Stimulated activated CD4-positive, alpha-beta T cell treated with anti-CD3 and anti-CD28 coated beads, Interleukin-1b, Interleukin-23, amount 100 ng/mL, for 4 hours (primary cell): ENCODE measurements around the gene GRID1.
"Not testable (repeated sequence)": the region's sequence is repeated elsewhere in the genome, so short reads cannot be mapped to it uniquely, and the experiment has no call there.

Experiments used
- DNase-seq, 2 donors: peaks; one replicate each; pipeline ENCODE4 v3.0.0-alpha.2; 2020; ENCODE audit warnings: low read depth in 2 of 2

GRID1 gene

DNA sequence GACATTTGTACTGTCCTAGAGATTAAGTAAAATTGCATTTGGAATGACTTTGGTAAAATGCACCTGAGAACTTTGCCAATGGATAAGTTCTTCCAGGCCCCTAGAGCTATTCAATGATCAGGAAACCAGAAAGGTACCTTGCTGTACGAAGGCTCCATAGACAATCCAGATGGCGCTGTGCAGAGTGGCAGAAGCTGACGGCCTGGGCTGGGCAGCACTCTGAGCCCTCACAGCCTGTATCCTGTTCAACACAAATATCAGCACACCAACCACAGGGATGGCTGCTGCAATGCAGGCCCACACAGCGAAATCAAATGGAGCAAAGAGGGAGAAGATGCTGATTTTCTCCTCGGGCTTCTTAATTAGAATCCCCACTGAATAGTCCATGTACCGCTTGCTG lies 642.4 kb downstream of the GRID1 start:
- DNase-seq = no peak

GRCh38 chr10:85720931-85721590 lies 645.5 kb downstream of the GRID1 start:
- no peak for DNase-seq

- DNase-seq = no peak
Measured at GRCh38 chr10:85719408-85719807, 647.2 kb downstream of the GRID1 start.

DNA sequence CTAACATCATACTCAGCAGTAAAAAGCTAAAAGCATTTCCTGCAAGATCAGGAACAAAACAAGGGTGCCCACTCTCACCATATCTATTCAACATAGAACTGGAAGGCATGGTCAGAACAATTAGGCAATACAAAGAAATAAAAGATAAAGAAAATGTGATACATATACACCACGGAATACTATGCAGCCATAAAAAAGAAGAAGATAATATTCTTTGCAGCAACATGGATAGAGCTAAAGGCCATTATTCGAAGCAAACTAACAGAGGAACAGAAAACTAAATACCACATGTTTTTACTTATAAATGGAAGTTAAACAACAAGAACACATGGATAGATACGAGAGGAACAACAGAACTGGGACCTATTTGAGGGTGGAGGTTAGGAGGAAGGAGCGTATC lies 652.7 kb downstream of the GRID1 start:
- no peak for DNase-seq

GRCh38 chr10:85702768-85703167 lies 663.8 kb downstream of the GRID1 start:
- no peak for DNase-seq

DNA sequence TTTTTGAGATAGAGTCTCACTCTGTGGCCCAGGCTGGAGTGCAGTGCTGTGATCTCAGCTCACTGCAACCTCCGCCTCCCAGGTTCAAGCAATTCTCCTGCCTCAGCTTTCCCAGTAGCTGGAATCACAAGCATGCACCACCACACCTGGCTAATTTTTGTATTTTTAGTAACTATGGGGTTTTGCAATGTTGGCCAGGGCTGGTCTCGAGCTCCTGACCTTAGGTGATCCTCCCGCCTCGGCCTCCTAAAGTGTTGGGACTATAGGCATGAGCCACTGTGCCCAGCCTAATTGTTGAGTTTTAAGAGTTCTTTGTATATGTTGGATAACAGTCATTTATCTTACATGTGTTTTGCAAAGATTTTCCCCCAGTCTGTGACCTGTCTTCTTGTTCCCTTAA lies 667.5 kb downstream of the GRID1 start:
- not testable (repeated sequence) for DNase-seq

GRCh38 chr10:85696893-85697292 lies 669.7 kb downstream of the GRID1 start:
- DNase-seq = no peak

GRCh38 chr10:85682621-85683020 lies 684.0 kb downstream of the GRID1 start:
- no peak for DNase-seq

GRCh38 chr10:85679710-85680109 lies 686.9 kb downstream of the GRID1 start:
- no peak for DNase-seq

DNA sequence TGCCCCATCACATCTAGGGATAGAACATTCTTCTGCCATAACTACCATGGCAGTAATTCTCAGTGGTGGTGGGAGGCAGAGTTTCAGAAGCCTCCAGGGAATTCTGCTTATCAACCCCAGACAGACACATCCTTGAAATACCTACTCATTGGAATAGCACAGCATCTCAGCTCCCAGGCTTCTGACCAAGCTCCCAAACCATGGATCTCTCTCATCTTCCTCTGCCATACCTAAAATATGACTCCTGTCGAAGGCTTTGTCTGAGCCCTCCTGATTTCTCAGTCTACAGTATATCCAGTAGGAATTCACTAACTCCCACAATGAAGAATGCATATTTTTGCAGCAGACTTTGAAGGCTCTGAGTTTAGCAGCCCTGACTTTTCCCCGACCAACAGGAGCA lies 687.5 kb downstream of the GRID1 start:
- DNase-seq = no peak

DNA sequence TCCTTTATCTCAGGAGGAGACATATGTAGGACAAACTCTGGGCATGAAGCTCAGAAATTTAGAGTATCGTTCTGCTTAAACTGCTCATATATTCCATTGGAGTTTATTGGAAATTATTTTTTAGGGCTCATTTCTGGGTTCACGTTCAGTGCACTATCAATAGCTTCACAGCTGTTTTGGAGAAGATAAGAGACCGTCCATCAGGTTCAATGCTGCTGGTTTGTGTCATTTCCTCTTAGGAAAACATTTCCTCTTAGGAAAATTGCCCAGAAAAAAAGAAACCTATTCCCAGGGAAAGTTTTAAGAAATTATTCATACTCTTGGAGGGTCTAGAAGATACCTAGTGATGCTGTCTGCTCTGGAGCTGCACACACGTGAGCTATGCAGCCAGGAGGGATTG lies 691.7 kb downstream of the GRID1 start:
- no peak for DNase-seq

DNA sequence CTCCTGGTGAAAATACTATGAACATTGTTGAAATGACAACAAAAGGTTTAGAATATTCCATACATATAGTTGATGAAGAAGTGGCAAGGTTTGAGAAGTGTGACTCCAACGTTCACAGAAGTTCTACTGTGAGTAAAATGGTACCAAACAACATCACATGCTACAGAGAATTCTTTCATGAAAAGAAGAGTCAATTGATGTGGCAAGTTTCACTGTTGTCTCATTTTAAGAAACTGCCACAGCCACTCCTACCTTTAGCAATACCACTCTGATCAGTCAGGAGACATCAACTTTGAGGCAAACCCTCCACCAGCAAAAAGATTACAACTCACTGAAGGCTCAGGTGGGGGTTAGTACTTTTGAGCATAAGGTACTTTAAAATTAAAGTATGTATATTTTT lies 693.3 kb downstream of the GRID1 start:
- no peak for DNase-seq

GRCh38 chr10:85671530-85671929 lies 695.1 kb downstream of the GRID1 start:
- DNase-seq = no peak

DNA sequence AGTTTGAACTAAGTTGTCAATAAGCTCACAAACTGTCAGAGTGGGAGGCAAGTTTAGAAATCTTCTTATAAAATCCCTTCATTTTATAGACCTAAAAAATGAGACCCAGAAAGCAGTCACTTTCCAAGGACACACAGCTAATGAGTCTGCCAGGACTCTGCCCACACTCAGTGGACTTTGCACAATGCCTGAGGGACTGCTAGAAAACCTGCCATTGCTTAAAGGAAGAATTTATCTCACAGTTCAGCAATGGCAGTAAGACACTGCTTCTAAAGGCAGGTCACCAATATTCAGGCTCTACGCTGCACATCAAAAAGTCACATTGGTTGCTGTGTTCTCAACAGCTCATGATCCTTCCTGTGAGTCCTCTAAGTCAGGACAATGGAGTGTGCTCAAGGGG lies 698.1 kb downstream of the GRID1 start:
- DNase-seq = no peak

- DNase-seq = no peak
Measured at GRCh38 chr10:85667638-85668233, 698.9 kb downstream of the GRID1 start.

- DNase-seq = no peak
Measured at GRCh38 chr10:85666987-85667386, 699.6 kb downstream of the GRID1 start.

- no peak for DNase-seq
Measured at GRCh38 chr10:85666102-85666501, 700.5 kb downstream of the GRID1 start.

- DNase-seq = no peak
Measured at GRCh38 chr10:85665681-85666080, 700.9 kb downstream of the GRID1 start.

GRCh38 chr10:85665078-85665477 lies 701.5 kb downstream of the GRID1 start:
- DNase-seq = no peak

DNA sequence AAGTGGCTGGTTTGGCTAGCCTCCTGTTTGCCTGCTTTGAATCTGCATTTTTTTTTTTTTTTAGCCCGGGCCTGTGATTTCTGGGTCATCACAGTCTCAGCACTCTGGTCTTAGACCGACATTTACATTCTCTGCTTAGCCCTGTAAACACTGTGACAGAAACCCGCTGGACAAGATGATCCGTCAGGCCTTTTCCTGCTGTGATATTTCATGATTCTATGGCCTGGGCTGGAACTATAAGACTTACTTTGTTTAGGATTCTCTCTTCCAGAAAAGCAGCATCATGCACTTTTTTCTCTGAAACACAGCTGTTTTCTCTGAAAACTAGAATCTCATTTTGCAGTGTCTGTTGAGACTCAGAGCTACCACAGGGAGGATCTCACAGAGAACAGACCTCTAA lies 705.5 kb downstream of the GRID1 start:
- no peak for DNase-seq

- no peak for DNase-seq
Measured at GRCh38 chr10:85659331-85659730, 707.3 kb downstream of the GRID1 start.

GRCh38 chr10:85658518-85658917 lies 708.1 kb downstream of the GRID1 start:
- DNase-seq = no peak

GRCh38 chr10:85657476-85658113 lies 709.0 kb downstream of the GRID1 start:
- no peak for DNase-seq
